Keratinocyte (primary cell): Measurements from ENCODE around the gene DGKE.

Source experiments
- CTCF ChIP-seq, 3 experiments: IDR thresholded peaks in 1 of 3; conservative IDR thresholded peaks in 1 of 3; optimal IDR thresholded peaks in 1 of 3; 2 replicates in 2 of 3; 3 replicates in 1 of 3; pipeline versions ENCODE3 to v1.5.1; 2011; ENCODE audit warnings: low read length in 3 of 3, mild to moderate bottlenecking in 3 of 3, moderate library complexity in 2 of 3, control low read depth in 1 of 3, inconsistent platforms in 1 of 3; ENCODE audit not compliant: insufficient read depth in 2 of 3; ENCODE audit errors: extremely low read depth in 1 of 3
- EZH2 ChIP-seq: IDR thresholded peaks from one replicate; pipeline ENCODE4 v1.6.1; 2012; ENCODE audit warnings: inconsistent platforms, mild to moderate bottlenecking, low read length, moderate library complexity

- TF ChIP-seq CTCF (optimal IDR thresholded peaks at IDR 0.05 in 1 of 3, IDR thresholded peaks at IDR 0.05 in 1 of 3, conservative IDR thresholded peaks at IDR 0.05 in 1 of 3; ENCODE audit: extremely low read depth in 1 of 3, insufficient read depth in 2 of 3, low read length in 3 of 3) (no peak), EZH2 (no peak)
Measured at GRCh38 chr17:56823848-56824247, 10.1 kb upstream of the DGKE start.
